Upper lobe of left lung (tissue), 4 donors: ENCODE results near the gene CCDC167.

Source experiments
- CTCF ChIP-seq, 6 experiments: fragments of 450-650 bp in 4 of 6; fragments of 200-600 bp in 2 of 6; sonication (generic) in 2 of 6; IDR thresholded peaks; one replicate each; pipeline ENCODE4 v1.5.1; 2016 to 2019; ENCODE audit warnings: antibody characterized with exemption in 6 of 6
- POLR2A ChIP-seq, 4 donors: fragments of 450-650 bp; IDR thresholded peaks; one replicate each; pipeline ENCODE4 v1.5.1; 2016 to 2017; ENCODE audit warnings: antibody characterized with exemption in 4 of 4, mild to moderate bottlenecking in 2 of 4

DNA sequence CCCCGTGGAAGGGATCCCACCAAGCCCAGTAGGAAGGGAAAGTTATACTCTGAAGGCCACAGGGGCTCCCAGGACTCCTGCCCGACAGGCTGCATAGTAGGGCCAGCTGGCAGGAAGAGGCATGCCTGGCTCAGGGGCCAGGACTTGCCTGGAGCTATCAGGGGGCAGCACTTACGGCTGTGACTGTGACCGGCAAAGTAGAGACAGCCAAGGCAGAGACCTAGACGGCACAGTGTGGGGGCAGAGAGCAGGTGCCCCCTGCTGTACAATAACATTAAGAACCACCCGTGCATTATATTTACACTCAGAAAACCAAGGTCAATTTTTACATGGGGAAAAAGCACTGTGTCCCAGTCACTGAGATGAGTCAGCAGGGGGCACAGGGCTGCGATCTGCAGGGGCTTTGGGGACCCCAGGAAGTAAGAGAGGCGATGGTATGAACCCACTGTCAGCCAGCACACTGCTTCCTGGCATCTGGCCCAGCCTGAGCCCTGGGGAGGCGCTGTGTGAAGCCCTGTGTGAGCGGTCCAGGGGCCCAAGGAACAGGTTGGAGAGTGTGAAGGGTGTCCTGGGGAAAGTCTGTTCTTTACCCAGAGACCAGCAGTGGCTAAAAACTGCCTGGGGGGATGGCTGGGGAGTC, 9.9 kb downstream of the CCDC167 start:
- no peak for TF ChIP-seq POLR2A (IDR thresholded peaks at IDR 0.05)
- no peak for TF ChIP-seq CTCF (IDR thresholded peaks at IDR 0.05)
